GM19240 (cell line): ENCODE measurements around the gene P2RY2.
"Not testable (repeated sequence)": the region's sequence is repeated elsewhere in the genome, so short reads cannot be mapped to it uniquely, and the experiment has no call there.

ENCODE experiments used
- DNase-seq: peaks from one replicate; pipeline ENCODE4 v3.0.0; 2011; ENCODE audit warnings: low spot score; ENCODE audit not compliant: insufficient read length

Gene P2RY2

GRCh38 chr11:73187854-73188253, 30.2 kb upstream of the P2RY2 start:
- DNase-seq, result no peak

GRCh38 chr11:73188301-73188700, 29.8 kb upstream of the P2RY2 start:
- DNase-seq, result no peak

GRCh38 chr11:73189315-73189714, 28.8 kb upstream of the P2RY2 start:
- DNase-seq, result no peak

GRCh38 chr11:73189723-73190556, 28.1 kb upstream of the P2RY2 start:
- DNase-seq, result no peak

GRCh38 chr11:73190557-73190885, 27.6 kb upstream of the P2RY2 start:
- no peak for DNase-seq

- DNase-seq, result no peak
Observed at GRCh38 chr11:73191151-73191550, 26.9 kb upstream of the P2RY2 start.

GRCh38 chr11:73192272-73192671, 25.8 kb upstream of the P2RY2 start:
- no peak for DNase-seq

- DNase-seq, result no peak
Observed at GRCh38 chr11:73193251-73194033, 24.6 kb upstream of the P2RY2 start.

GRCh38 chr11:73194034-73194507, 24.0 kb upstream of the P2RY2 start:
- DNase-seq, result no peak

GRCh38 chr11:73194593-73194992, 23.5 kb upstream of the P2RY2 start:
- DNase-seq, result no peak

GRCh38 chr11:73195191-73196007, 22.7 kb upstream of the P2RY2 start:
- no peak for DNase-seq

- DNase-seq, result no peak
Observed at GRCh38 chr11:73196576-73196975, 21.5 kb upstream of the P2RY2 start.

- DNase-seq, result no peak
Observed at GRCh38 chr11:73197348-73197747, 20.7 kb upstream of the P2RY2 start.

GRCh38 chr11:73197787-73198186, 20.3 kb upstream of the P2RY2 start:
- not testable (repeated sequence) for DNase-seq

- DNase-seq, result no peak
Observed at GRCh38 chr11:73198677-73199076, 19.4 kb upstream of the P2RY2 start.

- DNase-seq, result no peak
Observed at GRCh38 chr11:73199446-73199845, 18.6 kb upstream of the P2RY2 start.

- no peak for DNase-seq
Observed at GRCh38 chr11:73200256-73200655, 17.8 kb upstream of the P2RY2 start.

- DNase-seq, result no peak
Observed at GRCh38 chr11:73201249-73201648, 16.8 kb upstream of the P2RY2 start.

- no peak for DNase-seq
Observed at GRCh38 chr11:73201888-73202780, 15.9 kb upstream of the P2RY2 start.

- DNase-seq, result no peak
Observed at GRCh38 chr11:73203322-73203721, 14.8 kb upstream of the P2RY2 start.

GRCh38 chr11:73203790-73204189, 14.3 kb upstream of the P2RY2 start:
- no peak for DNase-seq
